ENCODE measurements around the gene CCDC178. TPM values are rescaled to one million over a fixed set of nuclear protein-coding genes. Genes with fewer than 3 reads are reported as not detected.

Gene CCDC178
- total and polyA plus RNA-seq, 2 donors from 2014 or later = 3.7 to 4.6 TPM

DNA sequence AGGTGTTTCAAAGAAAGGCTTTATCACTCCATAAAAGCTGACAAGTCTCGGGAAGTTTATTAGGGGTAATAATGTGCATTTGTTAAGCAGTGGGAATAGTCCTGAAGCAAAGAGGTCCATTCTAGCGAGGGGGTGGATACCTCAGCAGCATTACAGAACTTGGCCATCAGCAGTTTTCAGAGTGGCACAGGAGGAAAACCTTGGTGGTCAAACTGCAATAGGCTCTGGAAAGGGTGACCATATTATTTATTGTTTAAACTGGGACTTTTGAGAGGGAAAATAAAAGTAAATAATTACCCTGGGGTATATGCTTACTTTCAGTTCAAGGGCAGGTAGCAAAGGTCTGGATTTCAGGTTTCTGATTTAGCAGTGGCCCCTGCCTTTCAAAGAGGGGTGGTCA lies 552.2 kb downstream of the CCDC178 start:
- Histone ChIP-seq H3K4me1 (ENCODE audit: control insufficient read depth in 2 of 3, insufficient read depth in 2 of 3, low read depth in 1 of 3, low read length in 3 of 3) (no peaks in the 10 kb centered on the region), H3K9me3 (ENCODE audit: control insufficient read depth in 2 of 3, insufficient read depth in 1 of 3, low read length in 3 of 3) (no peaks in the 10 kb centered on the region), H3K27me3 (ENCODE audit: control insufficient read depth, insufficient read depth, low read length) (no peaks in the 10 kb centered on the region), H3K27ac (ENCODE audit: low read depth in 2 of 2, low read length in 2 of 2) (no peak overlapping the region), H3K9ac (ENCODE audit: low read length in 3 of 3) (no peak overlapping the region), H3K36me3 (ENCODE audit: control insufficient read depth in 2 of 3, insufficient read depth in 3 of 3, low read length in 3 of 3) (no peaks in the 10 kb centered on the region), H3K4me3 (ENCODE audit: low read length in 3 of 3) (no peak overlapping the region)
- TF ChIP-seq, protein P1, sequence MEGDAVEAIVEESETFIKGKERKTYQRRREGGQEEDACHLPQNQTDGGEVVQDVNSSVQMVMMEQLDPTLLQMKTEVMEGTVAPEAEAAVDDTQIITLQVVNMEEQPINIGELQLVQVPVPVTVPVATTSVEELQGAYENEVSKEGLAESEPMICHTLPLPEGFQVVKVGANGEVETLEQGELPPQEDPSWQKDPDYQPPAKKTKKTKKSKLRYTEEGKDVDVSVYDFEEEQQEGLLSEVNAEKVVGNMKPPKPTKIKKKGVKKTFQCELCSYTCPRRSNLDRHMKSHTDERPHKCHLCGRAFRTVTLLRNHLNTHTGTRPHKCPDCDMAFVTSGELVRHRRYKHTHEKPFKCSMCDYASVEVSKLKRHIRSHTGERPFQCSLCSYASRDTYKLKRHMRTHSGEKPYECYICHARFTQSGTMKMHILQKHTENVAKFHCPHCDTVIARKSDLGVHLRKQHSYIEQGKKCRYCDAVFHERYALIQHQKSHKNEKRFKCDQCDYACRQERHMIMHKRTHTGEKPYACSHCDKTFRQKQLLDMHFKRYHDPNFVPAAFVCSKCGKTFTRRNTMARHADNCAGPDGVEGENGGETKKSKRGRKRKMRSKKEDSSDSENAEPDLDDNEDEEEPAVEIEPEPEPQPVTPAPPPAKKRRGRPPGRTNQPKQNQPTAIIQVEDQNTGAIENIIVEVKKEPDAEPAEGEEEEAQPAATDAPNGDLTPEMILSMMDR (IDR thresholded peaks at IDR 0.05; ENCODE audit: borderline replicate concordance, extremely low read depth, insufficient read depth) = no peak
- intact Hi-C loops (cut with DNase I) = no loop called here
- FAIRE-seq = no peak
- peak in 4 of 5 donors; percentile 50 to 87 (median 60) for DNase-seq

Other genes starting within 250 kb of the CCDC178 start
- gene ASXL3, start 137.5 kb upstream of the CCDC178 start, total RNA-seq = 10.4 TPM
- 0.71 TPM for gene ASXL3, start 137.5 kb upstream of the CCDC178 start, polyA plus RNA-seq (ENCODE audit: insufficient read depth, low read depth, low replicate concordance)